Smooth muscle cell (in vitro differentiated cells): ENCODE results near the gene CD93. TPM values are rescaled to one million over a fixed set of nuclear protein-coding genes. Genes with fewer than 3 reads are reported as not detected.

Experiments used
- DNase-seq: peaks from one replicate; lab custom pipeline; 2025; ENCODE audit not compliant: unreplicated experiment; lab: John Stamatoyannopoulos, UW
- H2AFZ ChIP-seq: fragments of 200-600 bp; sonication (generic); 2 replicates; pipeline ENCODE4 v1.6.0; 2016; ENCODE audit warnings: antibody characterized with exemption, low read depth, mild to moderate bottlenecking
- H3F3A ChIP-seq: fragments of 200-600 bp; sonication (generic); 2 replicates; pipeline ENCODE4 v1.6.0; 2017; ENCODE audit warnings: antibody characterized with exemption, low read depth
- H3K27ac ChIP-seq: fragments of 200-600 bp; sonication (generic); 2 replicates; pipeline ENCODE4 v1.5.1; 2016; ENCODE audit warnings: low read depth, mild to moderate bottlenecking
- H3K27me3 ChIP-seq: fragments of 200-600 bp; sonication (generic); 2 replicates; pipeline ENCODE4 v1.6.1; 2016; ENCODE audit warnings: low read depth, mild to moderate bottlenecking
- H3K36me3 ChIP-seq: fragments of 200-600 bp; sonication (generic); 2 replicates; pipeline ENCODE4 v1.5.1; 2016; ENCODE audit warnings: low read depth
- H3K4me1 ChIP-seq: fragments of 200-600 bp; sonication (generic); 2 replicates; pipeline ENCODE4 v1.5.1; 2016; ENCODE audit warnings: low read depth
- H3K4me2 ChIP-seq: fragments of 200-600 bp; sonication (generic); 2 replicates; pipeline ENCODE4 v1.6.0; 2016; ENCODE audit warnings: mild to moderate bottlenecking
- H3K4me3 ChIP-seq: fragments of 200-600 bp; sonication (generic); 2 replicates; pipeline ENCODE4 v1.5.1; 2016; ENCODE audit warnings: mild to moderate bottlenecking
- H3K79me2 ChIP-seq: fragments of 200-600 bp; sonication (generic); 2 replicates; pipeline ENCODE4 v1.6.0; 2016; ENCODE audit warnings: low read depth, mild to moderate bottlenecking
- H3K9ac ChIP-seq: fragments of 200-600 bp; sonication (generic); 2 replicates; pipeline ENCODE4 v1.6.0; 2016; ENCODE audit warnings: low read depth
- H3K9me3 ChIP-seq: fragments of 200-600 bp; sonication (generic); replicated peaks from 2 replicates; pipeline ENCODE4 v1.5.1; 2016; ENCODE audit warnings: low read depth
- H4K20me1 ChIP-seq: fragments of 200-600 bp; sonication (generic); 2 replicates; pipeline ENCODE4 v1.6.0; 2016; ENCODE audit warnings: low read depth
- WGBS: methylation state at CpG from one replicate; pipeline ENCODE4 v1.1.7; 2016; ENCODE audit warnings: low lambda C conversion rate; 5-methylcytosine and 5-hydroxymethylcytosine counted together
- polyA plus RNA-seq: library from polyadenylated mRNA; unstranded; fragments of >200 nt; fragmentation: Nextera tagmentation; extraction: Ambion mirVana; gene quantifications from 2 replicates; pipeline ENCODE4 v1.2.1, GENCODE V29; 2016
- total RNA-seq: library from RNA; depleted of rRNA; stranded (reverse); fragments of >200 nt; gene quantifications from 2 replicates; pipeline ENCODE4 v1.2.3, GENCODE V29; 2014
- TF ChIP-seq, protein P1 (sequence below): fragments of 200-600 bp; sonication (generic); IDR thresholded peaks from 2 replicates; pipeline ENCODE4 v1.5.1; 2017; ENCODE audit warnings: borderline replicate concordance, mild to moderate bottlenecking, antibody characterized with exemption; ENCODE audit not compliant: insufficient read depth, poor library complexity, severe bottlenecking

The CD93 gene, protein sequence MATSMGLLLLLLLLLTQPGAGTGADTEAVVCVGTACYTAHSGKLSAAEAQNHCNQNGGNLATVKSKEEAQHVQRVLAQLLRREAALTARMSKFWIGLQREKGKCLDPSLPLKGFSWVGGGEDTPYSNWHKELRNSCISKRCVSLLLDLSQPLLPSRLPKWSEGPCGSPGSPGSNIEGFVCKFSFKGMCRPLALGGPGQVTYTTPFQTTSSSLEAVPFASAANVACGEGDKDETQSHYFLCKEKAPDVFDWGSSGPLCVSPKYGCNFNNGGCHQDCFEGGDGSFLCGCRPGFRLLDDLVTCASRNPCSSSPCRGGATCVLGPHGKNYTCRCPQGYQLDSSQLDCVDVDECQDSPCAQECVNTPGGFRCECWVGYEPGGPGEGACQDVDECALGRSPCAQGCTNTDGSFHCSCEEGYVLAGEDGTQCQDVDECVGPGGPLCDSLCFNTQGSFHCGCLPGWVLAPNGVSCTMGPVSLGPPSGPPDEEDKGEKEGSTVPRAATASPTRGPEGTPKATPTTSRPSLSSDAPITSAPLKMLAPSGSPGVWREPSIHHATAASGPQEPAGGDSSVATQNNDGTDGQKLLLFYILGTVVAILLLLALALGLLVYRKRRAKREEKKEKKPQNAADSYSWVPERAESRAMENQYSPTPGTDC
- total RNA-seq, result not detected in 2 replicates
- not detected in 2 replicates for polyA plus RNA-seq

DNA sequence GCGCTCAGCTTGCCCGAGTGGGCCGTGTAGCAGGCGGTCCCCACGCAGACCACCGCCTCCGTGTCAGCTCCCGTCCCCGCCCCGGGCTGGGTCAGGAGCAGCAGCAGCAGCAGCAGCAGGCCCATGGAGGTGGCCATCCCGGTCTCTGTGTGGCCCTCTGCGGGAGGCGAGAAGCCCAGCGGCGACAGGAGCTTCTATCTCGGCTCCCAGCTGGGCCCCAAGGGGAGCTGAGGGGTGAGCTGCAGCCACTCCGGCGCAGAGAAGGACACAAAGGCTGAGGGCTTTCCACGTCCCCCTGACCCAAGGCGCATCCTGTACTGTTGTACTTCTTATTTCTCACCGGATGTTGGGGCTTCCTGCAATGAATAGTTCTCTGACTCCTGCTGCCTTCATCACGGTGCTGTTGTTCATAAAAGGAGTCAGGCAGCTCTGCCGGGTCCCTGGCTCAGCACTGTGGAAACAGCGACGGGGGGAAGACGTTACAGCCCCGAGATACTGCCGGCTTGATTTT lies at the start of gene CD93:
CD93 (minus strand) TSS at position 269 of the 511 bp plus-strand sequence; CDS start at position 137, 132 bp downstream.
- Histone ChIP-seq H2AFZ (no peak within 1 kb of the TSS), H3K4me2 (no peak within 1 kb of the TSS)

DNA sequence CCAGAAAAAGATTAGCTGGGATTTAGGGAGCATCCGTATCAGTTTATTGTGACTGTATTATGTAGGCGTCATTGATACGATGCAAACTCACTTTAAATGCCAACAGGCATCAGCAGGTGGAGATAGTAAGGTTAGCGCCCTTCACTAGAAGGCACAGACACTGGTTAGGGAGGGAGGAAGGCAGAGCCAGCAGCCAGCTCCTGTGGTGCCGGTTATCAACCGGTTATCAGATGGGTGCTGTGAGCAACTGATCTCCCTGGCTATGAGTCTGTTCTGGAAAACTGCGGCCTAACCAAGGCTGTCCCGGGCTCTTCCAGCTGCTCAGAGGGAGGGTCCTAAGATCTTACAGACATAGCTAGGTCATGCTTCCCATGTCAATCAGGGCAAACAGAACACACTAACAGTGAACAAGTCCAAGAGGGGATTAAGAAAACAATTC lies 47.5 kb upstream of the CD93 start:
- no peak overlapping the region for H3K4me2 ChIP-seq
- H4K20me1 ChIP-seq, result no peaks in the 10 kb centered on the region
- H3K9ac ChIP-seq, result no peak overlapping the region
- no peak overlapping the region for H3K27ac ChIP-seq
- H3F3A ChIP-seq, result peaks cover 4% of the 10 kb centered on the region
- no peaks in the 10 kb centered on the region for H3K9me3 ChIP-seq
- no peak overlapping the region for H2AFZ ChIP-seq
- TF ChIP-seq, protein P1, sequence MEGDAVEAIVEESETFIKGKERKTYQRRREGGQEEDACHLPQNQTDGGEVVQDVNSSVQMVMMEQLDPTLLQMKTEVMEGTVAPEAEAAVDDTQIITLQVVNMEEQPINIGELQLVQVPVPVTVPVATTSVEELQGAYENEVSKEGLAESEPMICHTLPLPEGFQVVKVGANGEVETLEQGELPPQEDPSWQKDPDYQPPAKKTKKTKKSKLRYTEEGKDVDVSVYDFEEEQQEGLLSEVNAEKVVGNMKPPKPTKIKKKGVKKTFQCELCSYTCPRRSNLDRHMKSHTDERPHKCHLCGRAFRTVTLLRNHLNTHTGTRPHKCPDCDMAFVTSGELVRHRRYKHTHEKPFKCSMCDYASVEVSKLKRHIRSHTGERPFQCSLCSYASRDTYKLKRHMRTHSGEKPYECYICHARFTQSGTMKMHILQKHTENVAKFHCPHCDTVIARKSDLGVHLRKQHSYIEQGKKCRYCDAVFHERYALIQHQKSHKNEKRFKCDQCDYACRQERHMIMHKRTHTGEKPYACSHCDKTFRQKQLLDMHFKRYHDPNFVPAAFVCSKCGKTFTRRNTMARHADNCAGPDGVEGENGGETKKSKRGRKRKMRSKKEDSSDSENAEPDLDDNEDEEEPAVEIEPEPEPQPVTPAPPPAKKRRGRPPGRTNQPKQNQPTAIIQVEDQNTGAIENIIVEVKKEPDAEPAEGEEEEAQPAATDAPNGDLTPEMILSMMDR, result no peak
- no peaks in the 10 kb centered on the region for H3K36me3 ChIP-seq
- WGBS, result 60% methylated on average over 8 of the region's 8 CpGs
- no peaks in the 10 kb centered on the region for H3K4me1 ChIP-seq
- H3K4me3 ChIP-seq, result no peak overlapping the region
- no peaks in the 10 kb centered on the region for H3K27me3 ChIP-seq
- no peak for DNase-seq
- no peaks in the 10 kb centered on the region for H3K79me2 ChIP-seq

More for the DNA sequence above, at the start of gene CD93:
- no peaks in the 10 kb centered on the region for H4K20me1 ChIP-seq
- H3K27me3 ChIP-seq, result no peaks in the 10 kb centered on the region
- H3F3A ChIP-seq, result no peaks in the 10 kb centered on the region
- no peaks in the 10 kb centered on the region for H3K79me2 ChIP-seq
- 86% methylated on average over 28 of the region's 28 CpGs for WGBS
- no peak within 1 kb of the TSS for H3K9ac ChIP-seq
- H3K27ac ChIP-seq, result no peak within 1 kb of the TSS
- H3K9me3 ChIP-seq, result no peaks in the 10 kb centered on the region
- H3K36me3 ChIP-seq, result no peaks in the 10 kb centered on the region
- H3K4me1 ChIP-seq, result no peaks in the 10 kb centered on the region
- TF ChIP-seq, protein P1, result no peak
- no peak for DNase-seq
- H3K4me3 ChIP-seq, result no peak within 1 kb of the TSS

DNA sequence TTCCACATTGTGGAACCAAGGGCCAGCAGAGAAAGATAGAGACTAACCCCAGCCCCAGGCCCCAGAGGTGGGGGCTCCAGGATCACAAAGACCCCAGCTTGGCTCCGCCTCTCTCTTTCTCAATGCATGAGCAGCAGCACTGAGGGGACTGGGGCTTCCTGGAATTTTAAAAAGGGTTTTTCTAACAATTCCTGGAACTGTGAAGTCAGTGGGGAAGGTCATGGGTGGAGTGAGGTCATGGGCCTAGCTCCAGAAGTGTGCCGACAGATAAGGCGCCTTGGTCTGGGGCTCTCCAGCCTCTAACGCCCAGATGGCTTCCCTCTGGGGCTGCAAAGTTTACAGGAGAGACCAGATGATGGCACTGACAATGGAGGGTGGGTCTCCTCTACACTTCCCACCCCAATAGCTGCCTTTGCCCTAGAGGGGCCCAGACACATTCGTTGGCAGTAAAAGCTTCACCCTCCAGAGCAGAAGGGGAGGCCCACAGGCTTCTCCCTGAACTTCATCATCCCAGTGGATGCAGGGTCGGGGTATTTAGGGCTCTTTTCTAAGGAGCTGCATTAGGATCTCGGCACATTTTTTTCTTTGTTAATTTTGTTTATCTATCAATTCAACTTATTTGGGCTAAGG lies 46.9 kb upstream of the CD93 start:
- H3K4me1 ChIP-seq, result no peaks in the 10 kb centered on the region
- H4K20me1 ChIP-seq, result no peaks in the 10 kb centered on the region
- no peak overlapping the region for H3K4me2 ChIP-seq
- H3K36me3 ChIP-seq, result no peaks in the 10 kb centered on the region
- H3K9me3 ChIP-seq, result no peaks in the 10 kb centered on the region
- no peak for DNase-seq
- H3K4me3 ChIP-seq, result no peak overlapping the region
- 66% methylated on average over 7 of the region's 7 CpGs for WGBS
- no peaks in the 10 kb centered on the region for H3K79me2 ChIP-seq
- H3K27ac ChIP-seq, result no peak overlapping the region
- no peak overlapping the region for H3K9ac ChIP-seq
- H3F3A ChIP-seq, result peaks cover 4% of the 10 kb centered on the region
- H3K27me3 ChIP-seq, result no peaks in the 10 kb centered on the region
- TF ChIP-seq, protein P1, result no peak
- H2AFZ ChIP-seq, result no peak overlapping the region
